GM18868 (cell line): ENCODE results near the gene CRYBG2.

Experiments
- ATAC-seq: cut with Tn5 transposase; IDR thresholded peaks from one replicate; pipeline ENCODE4 v1.9.1; 2021; ENCODE audit warnings: mild to moderate bottlenecking, moderate library complexity; ENCODE audit not compliant: unreplicated experiment

The CRYBG2 gene

GRCh38 chr1:26282401-26282918 is 71.5 kb downstream of the CRYBG2 start:
- ATAC-seq, result no peak

GRCh38 chr1:26281971-26282370 is 72.0 kb downstream of the CRYBG2 start:
- ATAC-seq, result no peak

GRCh38 chr1:26281091-26281958 is 72.6 kb downstream of the CRYBG2 start:
- ATAC-seq, result no peak

- ATAC-seq, result no peak
Observed at GRCh38 chr1:26280333-26281042, 73.4 kb downstream of the CRYBG2 start.

GRCh38 chr1:26279456-26280332 is 74.2 kb downstream of the CRYBG2 start, which contains the start of gene SH3BGRL3:
Gene SH3BGRL3, plus strand, starts transcription at chr1:26280086. Its CDS starts 70 bp downstream, at chr1:26280156.
- ATAC-seq, result peak; percentile 65

GRCh38 chr1:26278724-26279455 is 75.0 kb downstream of the CRYBG2 start:
- ATAC-seq, result no peak

- ATAC-seq, result no peak
Observed at GRCh38 chr1:26278303-26278702, 75.6 kb downstream of the CRYBG2 start.

GRCh38 chr1:26277719-26278118 is 76.2 kb downstream of the CRYBG2 start:
- ATAC-seq, result no peak

- no peak for ATAC-seq
Observed at GRCh38 chr1:26277261-26277661, 76.7 kb downstream of the CRYBG2 start.

- no peak for ATAC-seq
Observed at GRCh38 chr1:26276432-26276838, 77.5 kb downstream of the CRYBG2 start.

GRCh38 chr1:26275580-26276431 is 78.1 kb downstream of the CRYBG2 start:
- ATAC-seq, result no peak

GRCh38 chr1:26274801-26275425 is 79.0 kb downstream of the CRYBG2 start:
- ATAC-seq, result no peak
